ENCODE measurements around the gene GGA2. TPM values are rescaled to one million over a fixed set of nuclear protein-coding genes. Genes with fewer than 3 reads are reported as not detected.
"Not testable (repeated sequence)": the region's sequence is repeated elsewhere in the genome, so short reads cannot be mapped to it uniquely, and the experiment has no call there.

Gene GGA2
- total RNA-seq, 1 experiment from 2014 or later, result 142 TPM

DNA sequence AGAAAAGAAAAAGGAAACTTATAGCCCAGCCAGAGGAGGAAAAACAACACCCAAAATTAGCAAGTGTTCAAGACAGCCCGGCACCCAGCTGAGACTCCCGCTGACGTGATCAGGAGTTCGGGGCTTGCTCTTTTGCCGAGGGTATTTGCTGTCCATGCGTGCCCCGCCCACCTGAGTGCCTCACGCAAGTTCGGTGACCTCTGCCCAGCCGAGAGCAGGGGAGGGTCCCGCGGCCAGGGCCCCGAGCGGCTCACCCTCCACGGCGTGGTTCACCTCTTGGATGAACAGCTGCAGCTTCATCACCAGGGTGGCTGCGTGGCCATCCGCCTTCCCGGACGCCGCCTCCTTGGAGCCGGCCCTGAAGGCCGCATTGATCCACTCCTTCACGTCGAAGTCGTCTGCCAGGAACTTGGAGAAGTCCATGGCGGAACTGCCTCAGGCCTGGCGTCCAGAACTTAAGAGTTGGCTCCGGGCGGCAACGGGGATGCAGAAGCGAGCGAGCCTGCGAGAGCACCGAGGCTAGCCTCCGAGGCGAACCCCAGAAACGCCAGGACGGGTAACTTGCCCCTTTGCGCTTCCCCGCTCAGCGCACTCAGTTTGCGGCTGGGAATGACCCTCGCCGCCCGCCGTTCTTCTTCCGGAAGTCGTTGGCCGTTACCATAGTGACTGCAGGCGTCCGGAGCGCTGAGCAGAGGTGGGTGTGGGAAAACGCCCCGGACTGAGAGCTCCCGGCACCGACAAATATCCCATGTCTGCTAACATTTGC lies 57.5 kb downstream of the GGA2 start, which contains the start of gene COG7:
Gene COG7 (minus strand): TSS at position 618 of the 766 bp plus-strand sequence. CDS start 195 bp downstream, at position 423.
- Histone ChIP-seq H3K36me3 (ENCODE audit: insufficient read depth, low read length, poor library complexity, severe bottlenecking) (no peaks in the 10 kb centered on the region), H3K9me3 (ENCODE audit: low read depth, low read length, poor library complexity, severe bottlenecking) (no peaks in the 10 kb centered on the region), H3K27me3 (replicated peaks; ENCODE audit: insufficient read depth, low read depth, low read length, poor library complexity) (no peaks in the 10 kb centered on the region), H3K4me3 (ENCODE audit: low read depth, low read length, poor library complexity, severe bottlenecking) (peak within 1 kb of the TSS; percentile 85), H3K27ac (ENCODE audit: low read depth, low read length, poor library complexity, severe bottlenecking) (peak within 1 kb of the TSS; percentile 86), H3K4me1 (ENCODE audit: insufficient read depth, low read length, poor library complexity, severe bottlenecking) (no peaks in the 10 kb centered on the region)
- BruUV-seq (replicated peaks), result no TSS peak
- CTCF ChIA-PET, result interaction anchor here (2.1 kb wide), 1 partner anchor 17 kb away, joined by 9 read pairs; no protein-coding TSS in a partner anchor
- intact Hi-C loops (cut with micrococcal nuclease; ENCODE audit: unreplicated experiment), result no loop called here
- peak; percentile 91 for DNase-seq (ENCODE audit: low spot score)
- POLR2A ChIA-PET (ENCODE audit: low non-redundant PET), result interaction anchor here (0.6 to 0.7 kb wide), 2 partner anchors 120 to 323 kb away, joined by 3 to 4 read pairs; no protein-coding TSS in a partner anchor
- TF ChIP-seq EZH2 (IDR thresholded peaks at IDR 0.05; ENCODE audit: borderline replicate concordance, low read depth, low read length, poor library complexity, severe bottlenecking), result no peak

DNA sequence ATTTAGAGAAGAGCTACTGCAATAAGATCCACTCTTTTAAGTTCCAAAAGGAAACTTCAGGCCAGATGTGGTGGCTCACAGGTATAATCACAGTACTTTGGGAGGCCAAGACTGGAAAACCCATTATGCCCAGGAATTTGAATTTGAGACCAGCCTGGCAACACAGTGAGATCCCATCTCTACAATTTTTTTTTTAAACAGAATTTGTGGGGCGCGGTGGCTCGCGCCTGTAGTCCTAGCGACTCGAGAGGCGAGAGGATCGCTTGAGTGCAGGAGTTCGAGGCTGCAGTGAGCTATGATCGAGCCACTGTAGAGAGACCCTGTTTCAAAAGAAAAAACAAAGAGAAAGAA lies 58.1 kb downstream of the GGA2 start:
- ChIA-PET POLR2A (ENCODE audit: low non-redundant PET) (interaction anchor here (0.7 kb wide), 1 partner anchor 119 kb away, joined by 4 read pairs; no protein-coding TSS in a partner anchor), CTCF (interaction anchor here (2.1 kb wide), 1 partner anchor 17 kb away, joined by 9 read pairs; no protein-coding TSS in a partner anchor)
- intact Hi-C loops (cut with micrococcal nuclease; ENCODE audit: unreplicated experiment), result no loop called here
- H3K9me3 ChIP-seq (ENCODE audit: low read depth, low read length, poor library complexity, severe bottlenecking), result no peaks in the 10 kb centered on the region
- no peaks in the 10 kb centered on the region for H3K4me1 ChIP-seq (ENCODE audit: insufficient read depth, low read length, poor library complexity, severe bottlenecking)
- H3K27me3 ChIP-seq (replicated peaks; ENCODE audit: insufficient read depth, low read depth, low read length, poor library complexity), result no peaks in the 10 kb centered on the region
- no peaks in the 10 kb centered on the region for H3K36me3 ChIP-seq (ENCODE audit: insufficient read depth, low read length, poor library complexity, severe bottlenecking)
- TF ChIP-seq, protein P1, sequence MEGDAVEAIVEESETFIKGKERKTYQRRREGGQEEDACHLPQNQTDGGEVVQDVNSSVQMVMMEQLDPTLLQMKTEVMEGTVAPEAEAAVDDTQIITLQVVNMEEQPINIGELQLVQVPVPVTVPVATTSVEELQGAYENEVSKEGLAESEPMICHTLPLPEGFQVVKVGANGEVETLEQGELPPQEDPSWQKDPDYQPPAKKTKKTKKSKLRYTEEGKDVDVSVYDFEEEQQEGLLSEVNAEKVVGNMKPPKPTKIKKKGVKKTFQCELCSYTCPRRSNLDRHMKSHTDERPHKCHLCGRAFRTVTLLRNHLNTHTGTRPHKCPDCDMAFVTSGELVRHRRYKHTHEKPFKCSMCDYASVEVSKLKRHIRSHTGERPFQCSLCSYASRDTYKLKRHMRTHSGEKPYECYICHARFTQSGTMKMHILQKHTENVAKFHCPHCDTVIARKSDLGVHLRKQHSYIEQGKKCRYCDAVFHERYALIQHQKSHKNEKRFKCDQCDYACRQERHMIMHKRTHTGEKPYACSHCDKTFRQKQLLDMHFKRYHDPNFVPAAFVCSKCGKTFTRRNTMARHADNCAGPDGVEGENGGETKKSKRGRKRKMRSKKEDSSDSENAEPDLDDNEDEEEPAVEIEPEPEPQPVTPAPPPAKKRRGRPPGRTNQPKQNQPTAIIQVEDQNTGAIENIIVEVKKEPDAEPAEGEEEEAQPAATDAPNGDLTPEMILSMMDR (conservative IDR thresholded peaks at IDR 0.05; ENCODE audit: low read depth, low read length), result no peak
- no peak for TF ChIP-seq EZH2 (IDR thresholded peaks at IDR 0.05; ENCODE audit: borderline replicate concordance, low read depth, low read length, poor library complexity, severe bottlenecking)
- peak overlapping the region; percentile 86 for H3K27ac ChIP-seq (ENCODE audit: low read depth, low read length, poor library complexity, severe bottlenecking)
- BruUV-seq (replicated peaks), result no TSS peak
- H3K4me3 ChIP-seq (ENCODE audit: low read depth, low read length, poor library complexity, severe bottlenecking), result peak overlapping the region; percentile 85
- DNase-seq (ENCODE audit: low spot score), result no peak

DNA sequence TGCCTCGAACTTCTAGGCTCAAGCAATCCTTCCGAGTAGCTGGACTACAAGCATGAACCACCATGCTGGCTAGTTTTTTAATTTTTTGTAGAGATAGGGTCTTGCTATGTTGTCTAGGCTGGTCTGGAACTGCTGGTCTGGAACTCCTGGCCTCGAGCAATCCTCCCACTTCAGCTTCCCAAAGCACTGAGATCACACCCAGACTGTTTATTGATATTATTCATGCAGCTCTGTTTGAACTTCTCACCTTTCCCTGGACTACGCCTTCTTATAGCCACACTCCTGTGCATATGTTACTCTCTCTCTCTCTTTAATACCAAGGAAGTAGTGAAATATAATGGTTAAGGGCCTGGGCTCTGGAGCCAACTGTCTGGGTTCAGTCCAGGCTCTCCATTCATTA lies 61.9 kb downstream of the GGA2 start:
- BruUV-seq (replicated peaks), result no TSS peak
- Histone ChIP-seq H3K4me1 (ENCODE audit: insufficient read depth, low read length, poor library complexity, severe bottlenecking) (no peaks in the 10 kb centered on the region), H3K9me3 (ENCODE audit: low read depth, low read length, poor library complexity, severe bottlenecking) (no peaks in the 10 kb centered on the region), H3K27ac (ENCODE audit: low read depth, low read length, poor library complexity, severe bottlenecking) (no peak overlapping the region), H3K27me3 (replicated peaks; ENCODE audit: insufficient read depth, low read depth, low read length, poor library complexity) (no peaks in the 10 kb centered on the region), H3K36me3 (ENCODE audit: insufficient read depth, low read length, poor library complexity, severe bottlenecking) (peaks cover 21% of the 10 kb centered on the region), H3K4me3 (ENCODE audit: low read depth, low read length, poor library complexity, severe bottlenecking) (no peak overlapping the region)
- CTCF ChIA-PET, result no interaction called here
- POLR2A ChIA-PET (ENCODE audit: low non-redundant PET), result no interaction called here
- intact Hi-C loops (cut with micrococcal nuclease; ENCODE audit: unreplicated experiment), result no loop called here
- no peak for DNase-seq (ENCODE audit: low spot score)
- TF ChIP-seq, protein P1 (conservative IDR thresholded peaks at IDR 0.05; ENCODE audit: low read depth, low read length), result no peak
- no peak for TF ChIP-seq EZH2 (IDR thresholded peaks at IDR 0.05; ENCODE audit: borderline replicate concordance, low read depth, low read length, poor library complexity, severe bottlenecking)

DNA sequence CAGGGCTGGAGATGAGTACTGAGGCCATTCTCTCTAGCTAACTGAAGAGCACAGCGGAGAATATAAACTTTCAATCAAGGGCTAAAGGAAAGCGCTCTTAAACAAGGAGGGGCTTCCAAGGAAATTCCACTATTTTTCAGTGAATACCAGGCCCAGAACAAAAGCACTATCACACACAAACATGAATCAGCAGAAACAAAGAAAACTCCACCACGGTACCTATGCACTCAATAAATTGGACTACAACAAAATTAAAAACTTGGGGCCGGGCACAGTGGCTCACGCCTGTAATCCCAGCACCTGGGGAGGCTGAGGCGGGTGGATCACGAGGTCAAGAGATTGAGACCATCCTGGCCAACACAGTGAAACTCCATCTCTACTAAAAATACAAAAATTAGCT lies 72.8 kb downstream of the GGA2 start:
- peaks cover 40% of the 10 kb centered on the region for H3K36me3 ChIP-seq (ENCODE audit: insufficient read depth, low read length, poor library complexity, severe bottlenecking)
- H3K9me3 ChIP-seq (ENCODE audit: low read depth, low read length, poor library complexity, severe bottlenecking); H3K27me3 ChIP-seq (replicated peaks; ENCODE audit: insufficient read depth, low read depth, low read length, poor library complexity); BruUV-seq (replicated peaks); H3K4me3 ChIP-seq (ENCODE audit: low read depth, low read length, poor library complexity, severe bottlenecking); DNase-seq (ENCODE audit: low spot score); POLR2A ChIA-PET (ENCODE audit: low non-redundant PET): not testable (repeated sequence)
- CTCF ChIA-PET, result interaction anchor here (0.7 to 1.0 kb wide), 2 partner anchors 160 to 538 kb away, joined by 3 to 5 read pairs; no protein-coding TSS in a partner anchor
- H3K27ac ChIP-seq (ENCODE audit: low read depth, low read length, poor library complexity, severe bottlenecking), result peak overlapping the region; percentile 72
- intact Hi-C loops (cut with micrococcal nuclease; ENCODE audit: unreplicated experiment), result loop anchor here (5.0 to 10.0 kb wide), 3 partner anchors 373 to 540 kb away; no protein-coding TSS in a partner anchor
- peaks cover 30% of the 10 kb centered on the region for H3K4me1 ChIP-seq (ENCODE audit: insufficient read depth, low read length, poor library complexity, severe bottlenecking)

Data from A673 (cell line).